Measurements from ENCODE around the gene ST7. TPM values are rescaled to one million over a fixed set of nuclear protein-coding genes. Genes with fewer than 3 reads are reported as not detected.

ST7 gene
- total RNA-seq, 1 experiment from 2014 or later, result 12.9 TPM

DNA sequence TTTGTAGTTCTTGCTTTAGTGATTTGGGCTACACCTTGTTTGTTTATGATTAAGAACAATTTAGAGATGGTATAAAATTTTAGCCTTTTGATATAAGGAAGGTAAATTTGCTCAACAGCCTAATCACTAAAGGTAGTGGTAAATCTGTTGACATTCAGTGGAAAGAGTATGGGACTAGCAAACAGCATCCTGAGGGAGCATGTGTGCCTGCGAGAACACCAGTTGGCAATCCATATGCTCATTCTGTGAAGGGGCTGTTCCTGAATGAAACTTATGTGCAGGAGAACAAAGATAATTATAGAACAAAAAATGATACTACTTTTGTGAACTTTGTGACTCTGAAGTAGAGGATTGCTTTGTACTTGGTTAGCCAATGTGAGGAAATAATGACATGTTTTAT, 46.9 kb upstream of the ST7 start:
- H3K79me1 ChIP-seq (ENCODE audit: insufficient read depth, low read depth, low read length, poor library complexity, severe bottlenecking), result no peaks in the 10 kb centered on the region
- H3K9ac ChIP-seq (ENCODE audit: extremely low read depth, insufficient read length, low read length), result no peak overlapping the region
- no peak overlapping the region for H4K91ac ChIP-seq (ENCODE audit: insufficient read length, low read depth, low read length)
- no peaks in the 10 kb centered on the region for H3K9me3 Mint-ChIP-seq
- H4K20me1 ChIP-seq (ENCODE audit: control insufficient read depth, insufficient read depth, insufficient read length), result no peaks in the 10 kb centered on the region
- H4K8ac ChIP-seq (replicated peaks; ENCODE audit: insufficient read length, low read depth, low read length), result no peak overlapping the region
- no peak overlapping the region for H2BK15ac ChIP-seq (ENCODE audit: low read depth, low read length)
- no peak overlapping the region for H2BK20ac ChIP-seq (ENCODE audit: low read depth, low read length, poor library complexity, severe bottlenecking)
- H3K4me1 Mint-ChIP-seq, result peaks cover 19 to 23% of the 10 kb centered on the region in 2 experiments
- H2AFZ ChIP-seq (ENCODE audit: low read length), result no peak overlapping the region
- no peak overlapping the region for H3K14ac ChIP-seq (ENCODE audit: insufficient read depth, low read length)
- H2BK120ac ChIP-seq (ENCODE audit: low read depth, low read length, poor library complexity, severe bottlenecking), result no peak overlapping the region
- H3K79me2 ChIP-seq (ENCODE audit: insufficient read depth, low read length), result no peaks in the 10 kb centered on the region
- DNase-seq, result no peak
- H3K23ac ChIP-seq (ENCODE audit: insufficient read length, low read depth, low read length), result no peak overlapping the region
- no peaks in the 10 kb centered on the region for H3K4me1 ChIP-seq (ENCODE audit: insufficient read depth, low read length)
- no peak overlapping the region for H4K5ac ChIP-seq (ENCODE audit: insufficient read length, low read depth, low read length)
- H3K36me3 Mint-ChIP-seq (ENCODE audit: insufficient read depth in 1 of 3, low read depth in 3 of 3), result peaks cover 20 to 46% (median 36%) of the 10 kb centered on the region in 3 experiments
- TF ChIP-seq CTCF (conservative IDR thresholded peaks at IDR 0.05), result no peak
- no peaks in the 10 kb centered on the region for H3K23me2 ChIP-seq (ENCODE audit: insufficient read length, low read depth, low read length, poor library complexity, severe bottlenecking)
- no peak overlapping the region for H3K18ac ChIP-seq (ENCODE audit: insufficient read length, low read depth, low read length)
- peak overlapping the region in 1 of 3 experiments; percentile 58; a peak in 1 of 7 replicates for H3K27ac Mint-ChIP-seq
- no peak overlapping the region for H3T11ph ChIP-seq (ENCODE audit: low read length)
- no peaks in the 10 kb centered on the region for H3K27me3 ChIP-seq (ENCODE audit: insufficient read depth, low read length)
- H3K4ac ChIP-seq (ENCODE audit: low read depth, low read length), result no peak overlapping the region
- no CpG with 5 or more reads among the region's 1 CpG for WGBS (ENCODE audit: extremely low coverage, insufficient read length, low lambda C conversion rate)
- no peak overlapping the region for H3K4me3 Mint-ChIP-seq
- no peak overlapping the region for H3K27ac ChIP-seq (ENCODE audit: insufficient read length, low read depth, low read length)
- H3K27me3 Mint-ChIP-seq (ENCODE audit: low read depth), result no peaks in the 10 kb centered on the region
- H2BK12ac ChIP-seq (ENCODE audit: insufficient read length, low read depth, low read length), result no peak overlapping the region
- no peak overlapping the region for H3K56ac ChIP-seq (ENCODE audit: insufficient read length, low read depth, low read length)
- no peaks in the 10 kb centered on the region for H3K9me3 ChIP-seq (ENCODE audit: control insufficient read depth, low read depth, low read length)
- no peak overlapping the region for H2AK5ac ChIP-seq (ENCODE audit: insufficient read length, low read length)
- no peak overlapping the region for H2BK5ac ChIP-seq (ENCODE audit: insufficient read length, low read length)
- H3K4me2 ChIP-seq (ENCODE audit: insufficient read depth, insufficient read length, low read length), result no peak overlapping the region
